Measurements from ENCODE around the gene PLIN4.

Gene PLIN4

GRCh38 chr19:4504891-4505569 is 13.3 kb downstream of the PLIN4 start:
- TF ChIP-seq ZFX (IDR thresholded peaks at IDR 0.05; ENCODE audit: borderline replicate concordance) (no peak), CTCF (IDR thresholded peaks at IDR 0.05) (no peak)
- no peak overlapping the region for H3K27ac ChIP-seq

- no peak overlapping the region for H3K27ac ChIP-seq
- TF ChIP-seq CTCF (IDR thresholded peaks at IDR 0.05) (no peak), ZFX (IDR thresholded peaks at IDR 0.05; ENCODE audit: borderline replicate concordance) (no peak)
Measured at GRCh38 chr19:4504297-4504701, 14.0 kb downstream of the PLIN4 start.

GRCh38 chr19:4503825-4504170 is 14.5 kb downstream of the PLIN4 start:
- TF ChIP-seq CTCF (IDR thresholded peaks at IDR 0.05), result no peak
- no peak for TF ChIP-seq ZFX (IDR thresholded peaks at IDR 0.05; ENCODE audit: borderline replicate concordance)

GRCh38 chr19:4503132-4503824 is 15.0 kb downstream of the PLIN4 start:
- no peak for TF ChIP-seq ZFX (IDR thresholded peaks at IDR 0.05; ENCODE audit: borderline replicate concordance)
- no peak overlapping the region for H3K27ac ChIP-seq

More at GRCh38 chr19:4503825-4504170, 14.5 kb downstream of the PLIN4 start:
- H3K27ac ChIP-seq, result no peak overlapping the region

GRCh38 chr19:4502282-4503131 is 15.8 kb downstream of the PLIN4 start:
- TF ChIP-seq ZFX (IDR thresholded peaks at IDR 0.05; ENCODE audit: borderline replicate concordance), result no peak
- no peak for TF ChIP-seq CTCF (IDR thresholded peaks at IDR 0.05)
- H3K27ac ChIP-seq, result no peak overlapping the region

- no peak for TF ChIP-seq CTCF (IDR thresholded peaks at IDR 0.05)
- no peak for TF ChIP-seq ZFX (IDR thresholded peaks at IDR 0.05; ENCODE audit: borderline replicate concordance)
- no peak overlapping the region for H3K27ac ChIP-seq
Measured at GRCh38 chr19:4501691-4502090, 16.6 kb downstream of the PLIN4 start.

GRCh38 chr19:4500841-4501591 is 17.3 kb downstream of the PLIN4 start:
- TF ChIP-seq ZFX (IDR thresholded peaks at IDR 0.05; ENCODE audit: borderline replicate concordance) (no peak), CTCF (IDR thresholded peaks at IDR 0.05) (no peak)
- H3K27ac ChIP-seq, result no peak overlapping the region

Data from 22Rv1 (cell line).